HG02623 (cell line): ENCODE results near the gene ZBTB48.
"Not testable (repeated sequence)": the region's sequence is repeated elsewhere in the genome, so short reads cannot be mapped to it uniquely, and the experiment has no call there.

Experiments used
- ATAC-seq: cut with Tn5 transposase; IDR thresholded peaks from one replicate; pipeline ENCODE4 v1.9.1; 2021; ENCODE audit warnings: moderate library complexity; ENCODE audit not compliant: unreplicated experiment

The ZBTB48 gene

GRCh38 chr1:6590046-6590445 lies 10.3 kb downstream of the ZBTB48 start:
- no peak for ATAC-seq

- ATAC-seq = no peak
Observed at GRCh38 chr1:6591222-6591621, 11.4 kb downstream of the ZBTB48 start.

- no peak for ATAC-seq
Observed at GRCh38 chr1:6591644-6592043, 11.8 kb downstream of the ZBTB48 start.

GRCh38 chr1:6592441-6592840 lies 12.6 kb downstream of the ZBTB48 start:
- ATAC-seq = no peak

- ATAC-seq = no peak
Observed at GRCh38 chr1:6592865-6593593, 13.2 kb downstream of the ZBTB48 start.

- no peak for ATAC-seq
Observed at GRCh38 chr1:6593810-6594209, 14.0 kb downstream of the ZBTB48 start.

GRCh38 chr1:6594977-6595740 lies 15.4 kb downstream of the ZBTB48 start:
- ATAC-seq = no peak

- no peak for ATAC-seq
Observed at GRCh38 chr1:6596351-6596750, 16.6 kb downstream of the ZBTB48 start.

- ATAC-seq = no peak
Observed at GRCh38 chr1:6596886-6597776, 17.3 kb downstream of the ZBTB48 start.

- no peak for ATAC-seq
Observed at GRCh38 chr1:6597777-6598131, 18.0 kb downstream of the ZBTB48 start.

- no peak for ATAC-seq
Observed at GRCh38 chr1:6599141-6599975, 19.6 kb downstream of the ZBTB48 start.

GRCh38 chr1:6599991-6600390 lies 20.2 kb downstream of the ZBTB48 start:
- ATAC-seq = not testable (repeated sequence)

GRCh38 chr1:6600410-6601048 lies 20.7 kb downstream of the ZBTB48 start:
- ATAC-seq = no peak

GRCh38 chr1:6601049-6601922 lies 21.5 kb downstream of the ZBTB48 start:
- peak; percentile 28 for ATAC-seq

- ATAC-seq = peak; percentile 17
Observed at GRCh38 chr1:6601923-6602668, 22.3 kb downstream of the ZBTB48 start.

GRCh38 chr1:6602669-6603237 lies 23.0 kb downstream of the ZBTB48 start, which contains the start of gene KLHL21:
Gene KLHL21, minus strand, starts transcription at chr1:6602869. Its CDS starts 52 bp downstream, at chr1:6602817.
- peak; percentile 44 for ATAC-seq

- ATAC-seq = peak; percentile 12
Observed at GRCh38 chr1:6603238-6603914, 23.6 kb downstream of the ZBTB48 start.
